Prostate gland (tissue), 2 donors: ENCODE data around the gene SLC6A7. TPM values are rescaled to one million over a fixed set of nuclear protein-coding genes. Genes with fewer than 3 reads are reported as not detected.

ENCODE experiments used
- DNase-seq: peaks from one replicate; pipeline ENCODE4 v3.0.0-alpha.2; 2019; ENCODE audit warnings: low spot score
- H3K27ac ChIP-seq, 2 donors: fragments of 200-600 bp; sonication (generic); 2 replicates each; pipeline ENCODE4 v1.5.1; 2017 to 2019
- H3K27me3 ChIP-seq: fragments of 200-600 bp; sonication (generic); replicated peaks from 2 replicates; pipeline ENCODE4 v1.5.1; 2019; ENCODE audit not compliant: insufficient read depth
- H3K36me3 ChIP-seq, 2 donors: fragments of 200-600 bp; sonication (generic); 1 replicate in 1 of 2; 2 replicates in 1 of 2; pipeline versions ENCODE4 v1.5.1 to v1.8.1; 2017 to 2019
- H3K4me1 ChIP-seq: fragments of 200-600 bp; sonication (generic); replicated peaks from 2 replicates; pipeline ENCODE4 v1.5.1; 2019
- H3K4me3 ChIP-seq, 2 donors: fragments of 200-600 bp; sonication (generic); 2 replicates each; pipeline ENCODE4 v1.5.1; 2017 to 2019
- H3K9me3 ChIP-seq: fragments of 200-600 bp; sonication (generic); 2 replicates; pipeline ENCODE4 v1.5.1; 2017
- CTCF ChIP-seq, 4 experiments: fragments of 200-600 bp in 2 of 4; fragments of 450-650 bp in 2 of 4; sonication (generic) in 2 of 4; IDR thresholded peaks; 1 replicate in 3 of 4; 2 replicates in 1 of 4; pipeline ENCODE4 v1.5.1; 2016 to 2019; ENCODE audit warnings: antibody characterized with exemption in 4 of 4, mild to moderate bottlenecking in 2 of 4, moderate library complexity in 2 of 4
- POLR2A ChIP-seq: fragments of 450-650 bp; IDR thresholded peaks from one replicate; pipeline ENCODE4 v1.6.1; 2016; ENCODE audit warnings: antibody characterized with exemption, mild to moderate bottlenecking
- POLR2AphosphoS5 ChIP-seq: sonication (generic); formaldehyde crosslinking; IDR thresholded peaks from one replicate; pipeline ENCODE4 v1.6.1; 2017; ENCODE audit warnings: antibody characterized with exemption
- WGBS: methylation state at CpG from one replicate; pipeline ENCODE4 v1.1.5; 2018; 5-methylcytosine and 5-hydroxymethylcytosine counted together
- intact Hi-C: fragments of 100-400 bp; cut with DNase I; formaldehyde crosslinking; loops from one replicate; pipeline ENCODE4 v1.14.2; 2022
- total RNA-seq, 2 donors: library from RNA; depleted of rRNA; stranded (reverse); fragments of >200 nt; gene quantifications; one replicate each; pipeline ENCODE4 v1.1.0, GENCODE V29; 2016

The SLC6A7 gene
- total RNA-seq, 2 donors from 2014 or later, result not detected

GRCh38 chr5:150213530-150213929 lies 23.7 kb downstream of the SLC6A7 start:
- Histone ChIP-seq H3K36me3 (no peaks in the 10 kb centered on the region), H3K27ac (no peak overlapping the region), H3K9me3 (no peaks in the 10 kb centered on the region), H3K4me3 (no peak overlapping the region), H3K27me3 (no peaks in the 10 kb centered on the region), H3K4me1 (no peaks in the 10 kb centered on the region)
- intact Hi-C loops, result loop anchor here (10.0 kb wide), 1 partner anchor 189 kb away; no protein-coding TSS in a partner anchor
- TF ChIP-seq POLR2A, result no peak
- no peak for TF ChIP-seq CTCF (IDR thresholded peaks at IDR 0.05)
- no peak for TF ChIP-seq POLR2AphosphoS5
- 79% methylated on average over 6 of the region's 6 CpGs for WGBS
- no peak for DNase-seq

- Histone ChIP-seq H3K4me1 (no peaks in the 10 kb centered on the region), H3K27me3 (no peaks in the 10 kb centered on the region), H3K4me3 (no peak overlapping the region), H3K9me3 (no peaks in the 10 kb centered on the region), H3K27ac (no peak overlapping the region), H3K36me3 (no peaks in the 10 kb centered on the region)
- DNase-seq, result no peak
- TF ChIP-seq CTCF (IDR thresholded peaks at IDR 0.05) (no peak), POLR2AphosphoS5 (no peak), POLR2A (no peak)
- WGBS, result 69% methylated on average over 7 of the region's 7 CpGs
- intact Hi-C loops, result loop anchor here (10.0 kb wide), 1 partner anchor 189 kb away; no protein-coding TSS in a partner anchor
Measured at GRCh38 chr5:150214289-150214688, 24.4 kb downstream of the SLC6A7 start.

GRCh38 chr5:150215979-150216944 lies 26.4 kb downstream of the SLC6A7 start:
- H3K9me3 ChIP-seq, result no peaks in the 10 kb centered on the region
- no peaks in the 10 kb centered on the region for H3K4me1 ChIP-seq
- H3K27ac ChIP-seq, result no peak overlapping the region
- H3K4me3 ChIP-seq, result no peak overlapping the region
- intact Hi-C loops, result loop anchor here (10.0 kb wide), 1 partner anchor 191 kb away; no protein-coding TSS in a partner anchor
- DNase-seq, result no peak
- TF ChIP-seq CTCF (IDR thresholded peaks at IDR 0.05) (no peak), POLR2AphosphoS5 (no peak), POLR2A (no peak)
- H3K36me3 ChIP-seq, result no peaks in the 10 kb centered on the region
- WGBS, result 82% methylated on average over 10 of the region's 10 CpGs
- H3K27me3 ChIP-seq, result no peaks in the 10 kb centered on the region

- Histone ChIP-seq H3K36me3 (no peaks in the 10 kb centered on the region), H3K4me3 (no peak overlapping the region), H3K27ac (no peak overlapping the region), H3K27me3 (no peaks in the 10 kb centered on the region), H3K9me3 (no peaks in the 10 kb centered on the region), H3K4me1 (no peaks in the 10 kb centered on the region)
- TF ChIP-seq POLR2AphosphoS5 (no peak), CTCF (IDR thresholded peaks at IDR 0.05) (no peak), POLR2A (no peak)
- intact Hi-C loops, result loop anchor here (10.0 kb wide), 1 partner anchor 192 kb away; no protein-coding TSS in a partner anchor
- no peak for DNase-seq
- 65% methylated on average over 2 of the region's 2 CpGs for WGBS
Measured at GRCh38 chr5:150217038-150217437, 27.2 kb downstream of the SLC6A7 start.
